IPS-20b (cell line): ENCODE data around the gene C5orf52.
A peak's percentile ranks its signal among the peaks of the same experiment; 100 is the strongest.
"Not testable (repeated sequence)": the region's sequence is repeated elsewhere in the genome, so short reads cannot be mapped to it uniquely, and the experiment has no call there.

Experiments used
- H3K27ac ChIP-seq: one replicate; pipeline ENCODE4 v1.5.1; 2013; ENCODE audit warnings: low read length
- H3K27me3 ChIP-seq: 2 replicates; pipeline ENCODE4 v1.6.1; 2013; ENCODE audit warnings: mild to moderate bottlenecking, low read length, inconsistent platforms; ENCODE audit not compliant: insufficient read depth
- H3K36me3 ChIP-seq: 2 replicates; pipeline ENCODE4 v1.6.1; 2013; ENCODE audit warnings: low read depth, mild to moderate bottlenecking, inconsistent platforms, low read length, moderate library complexity; ENCODE audit not compliant: insufficient read depth
- H3K4me1 ChIP-seq: 2 replicates; pipeline ENCODE4 v1.6.1; 2013; ENCODE audit warnings: mild to moderate bottlenecking, control low read depth, inconsistent platforms, low read length, moderate library complexity; ENCODE audit not compliant: insufficient read depth
- H3K4me3 ChIP-seq: 2 replicates; pipeline ENCODE4 v1.5.1; 2013; ENCODE audit warnings: mild to moderate bottlenecking, low read length, inconsistent platforms
- H3K9ac ChIP-seq: 2 replicates; pipeline ENCODE4 v1.6.1; 2013; ENCODE audit warnings: low read depth, mild to moderate bottlenecking, inconsistent platforms, low read length, moderate library complexity
- H3K9me3 ChIP-seq: 2 replicates; pipeline ENCODE4 v1.6.1; 2013; ENCODE audit warnings: mild to moderate bottlenecking, low read depth, low read length, inconsistent platforms; ENCODE audit not compliant: insufficient read depth

C5orf52 gene

DNA sequence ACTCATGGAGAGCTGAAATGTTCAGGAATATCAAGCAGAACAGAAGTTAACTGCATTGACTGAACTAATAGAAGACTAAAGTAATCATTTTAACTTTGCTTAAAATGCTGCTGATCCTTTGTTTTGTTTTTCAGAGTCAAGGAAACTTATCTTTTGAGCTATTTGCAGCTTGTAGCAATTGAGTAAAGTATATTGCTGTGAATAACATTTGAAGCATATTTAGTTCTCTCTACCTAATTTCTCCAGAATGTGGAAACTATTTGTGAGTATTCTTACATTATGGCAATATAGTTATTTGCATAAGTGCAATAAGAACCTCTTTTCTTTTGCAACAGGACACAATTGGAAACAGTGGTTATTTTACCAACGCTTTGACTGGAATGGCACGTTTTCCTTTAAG lies 13.8 kb upstream of the C5orf52 start:
- Histone ChIP-seq H3K4me3 (no peak overlapping the region), H3K27me3 (no peaks in the 10 kb centered on the region; the same call in 1 of the 2 replicates), H3K9me3 (peaks cover 56% of the 10 kb centered on the region), H3K27ac (no peak overlapping the region), H3K9ac (no peak overlapping the region), H3K4me1 (no peaks in the 10 kb centered on the region), H3K36me3 (no peaks in the 10 kb centered on the region)

DNA sequence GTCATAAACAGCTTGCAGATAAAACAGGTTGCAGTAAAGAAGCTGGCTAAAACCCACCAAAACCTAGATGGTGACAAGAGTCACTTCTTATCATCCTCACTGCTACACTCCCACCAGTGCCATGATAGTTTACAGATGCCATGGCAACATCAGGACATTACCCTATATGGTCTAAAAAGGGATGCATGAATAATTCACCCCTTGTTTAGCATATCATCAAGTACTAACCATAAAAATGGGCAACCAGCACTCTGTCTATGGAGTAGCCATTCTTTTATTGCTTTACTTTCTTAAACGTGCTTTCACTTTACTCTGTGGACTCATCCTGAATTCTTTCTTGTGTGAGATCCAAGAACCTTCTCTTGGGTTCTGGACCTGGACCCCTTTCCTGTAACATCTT lies 12.4 kb upstream of the C5orf52 start:
- Histone ChIP-seq H3K27ac (no peak overlapping the region), H3K4me3 (no peak overlapping the region), H3K4me1 (no peaks in the 10 kb centered on the region), H3K9ac (no peak overlapping the region), H3K36me3 (no peaks in the 10 kb centered on the region), H3K27me3 (no peaks in the 10 kb centered on the region), H3K9me3 (peaks cover 56% of the 10 kb centered on the region)

DNA sequence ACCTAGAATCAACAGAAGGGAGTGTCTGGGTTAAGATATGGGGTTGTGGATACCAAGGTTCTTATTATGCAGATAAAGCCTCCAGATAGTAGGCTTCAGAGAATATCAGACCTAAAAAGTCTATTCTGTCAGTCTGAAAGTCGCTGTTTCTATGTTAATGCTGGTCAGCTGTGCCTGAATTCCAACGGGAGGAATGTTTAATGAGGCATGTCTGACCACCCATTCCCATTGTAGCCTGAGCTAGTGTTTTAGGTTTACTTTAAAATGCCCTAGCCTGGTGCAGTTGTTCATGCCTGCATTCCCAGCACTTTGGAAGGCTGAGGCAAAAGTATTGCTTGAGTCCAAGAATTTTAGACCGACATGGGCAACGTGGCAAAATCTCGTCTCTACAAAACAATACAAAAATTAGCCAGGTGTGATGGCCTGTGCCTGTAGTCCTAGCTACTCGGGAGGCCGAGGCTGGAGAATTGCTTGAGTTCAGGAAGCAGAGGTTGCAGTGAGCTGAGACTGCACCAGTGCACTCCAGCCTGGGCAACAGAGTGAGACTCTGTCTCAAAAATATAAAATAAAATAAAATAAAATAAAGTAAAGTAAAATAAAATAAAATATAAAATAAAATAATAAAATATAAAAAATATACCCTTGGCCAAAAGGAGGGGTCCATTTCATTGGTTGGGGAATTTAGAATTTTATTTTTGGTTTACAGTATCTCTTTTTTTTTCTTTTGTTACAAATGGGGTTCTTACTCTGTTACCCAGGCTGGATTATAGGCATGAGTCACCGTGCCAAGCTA lies 11.3 kb upstream of the C5orf52 start:
- Histone ChIP-seq H3K27me3 (no peaks in the 10 kb centered on the region), H3K4me3 (no peak overlapping the region), H3K27ac (no peak overlapping the region), H3K9me3 (peaks cover 49% of the 10 kb centered on the region), H3K36me3 (no peaks in the 10 kb centered on the region), H3K9ac (no peak overlapping the region), H3K4me1 (no peaks in the 10 kb centered on the region)

DNA sequence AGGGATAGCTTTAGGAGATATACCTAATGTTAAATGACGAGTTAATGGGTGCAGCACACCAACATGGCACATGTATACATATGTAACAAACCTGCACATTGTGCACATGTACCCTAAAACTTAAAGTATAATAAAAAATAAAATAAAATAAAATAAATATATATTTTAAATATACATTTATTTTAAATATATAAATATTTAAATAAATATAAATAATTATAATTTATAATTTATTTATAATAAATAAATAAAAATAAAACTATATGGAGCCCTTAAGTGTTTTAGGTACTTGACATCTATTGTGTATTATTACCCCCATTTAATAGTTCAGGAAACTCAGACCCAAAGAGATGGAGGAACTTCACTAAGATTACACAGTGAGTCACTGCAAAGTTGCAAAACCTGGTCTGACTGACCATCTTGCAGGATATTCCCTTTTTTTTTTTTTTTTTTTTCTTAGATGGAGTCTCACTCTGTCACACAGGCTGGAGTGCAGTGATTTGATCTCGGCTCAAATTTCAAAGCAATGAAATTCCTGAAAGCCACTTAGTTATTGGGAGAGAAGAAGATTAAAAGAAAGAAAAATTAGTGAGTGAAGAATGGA lies 5.8 kb upstream of the C5orf52 start:
- Histone ChIP-seq H3K4me1 (no peaks in the 10 kb centered on the region), H3K27ac (no peak overlapping the region), H3K9ac (no peak overlapping the region), H3K9me3 (peaks cover 8% of the 10 kb centered on the region; the same call in 1 of the 2 replicates), H3K27me3 (peaks cover 10% of the 10 kb centered on the region), H3K36me3 (no peaks in the 10 kb centered on the region), H3K4me3 (no peak overlapping the region)

DNA sequence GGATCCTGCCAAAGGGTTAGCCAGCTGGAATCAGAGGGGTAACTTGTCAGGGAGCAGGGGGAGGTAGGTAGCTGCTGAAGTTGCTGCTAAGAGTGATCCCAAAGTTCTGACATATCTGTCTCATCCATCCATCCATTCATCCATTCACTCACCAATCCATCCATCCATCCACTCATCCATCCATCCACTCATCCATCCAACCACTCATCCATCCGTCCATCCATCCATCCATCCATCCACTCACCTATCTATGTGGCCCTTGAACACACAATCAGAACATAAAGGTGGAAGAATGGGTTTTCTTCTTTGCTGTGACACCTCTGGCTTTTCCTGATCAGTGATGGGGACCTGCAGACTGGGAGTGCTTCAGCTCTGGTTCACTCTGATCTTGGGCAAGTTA lies 3.0 kb upstream of the C5orf52 start:
- Histone ChIP-seq H3K9me3 (no peaks in the 10 kb centered on the region), H3K36me3 (no peaks in the 10 kb centered on the region), H3K4me1 (no peaks in the 10 kb centered on the region), H3K27ac (no peak overlapping the region), H3K27me3 (peaks cover 36% of the 10 kb centered on the region), H3K9ac (no peak overlapping the region), H3K4me3 (no peak overlapping the region)

DNA sequence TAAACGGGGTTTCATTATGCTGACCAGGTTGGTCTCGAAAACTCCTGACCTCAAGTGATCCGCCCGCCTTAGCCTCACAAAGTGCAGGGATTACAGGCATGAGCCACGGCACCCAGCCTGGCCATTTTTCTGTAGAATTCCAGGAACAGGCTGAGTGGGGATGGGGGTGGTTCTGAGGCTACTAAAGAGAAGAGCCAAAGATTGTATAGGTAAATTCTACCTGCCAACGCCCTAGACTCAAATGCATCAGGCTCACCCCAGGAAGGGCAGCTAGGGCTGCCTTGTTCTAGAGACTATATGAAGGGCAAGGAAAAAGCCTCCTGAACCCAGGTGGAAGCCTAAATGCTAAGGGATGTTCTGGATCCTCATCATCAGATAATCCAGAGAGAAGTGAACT lies 1.6 kb upstream of the C5orf52 start:
- Histone ChIP-seq H3K9me3 (no peaks in the 10 kb centered on the region), H3K4me3 (no peak overlapping the region), H3K27ac (no peak overlapping the region), H3K9ac (no peak overlapping the region), H3K4me1 (no peaks in the 10 kb centered on the region), H3K27me3 (peaks cover 36% of the 10 kb centered on the region), H3K36me3 (no peaks in the 10 kb centered on the region)

DNA sequence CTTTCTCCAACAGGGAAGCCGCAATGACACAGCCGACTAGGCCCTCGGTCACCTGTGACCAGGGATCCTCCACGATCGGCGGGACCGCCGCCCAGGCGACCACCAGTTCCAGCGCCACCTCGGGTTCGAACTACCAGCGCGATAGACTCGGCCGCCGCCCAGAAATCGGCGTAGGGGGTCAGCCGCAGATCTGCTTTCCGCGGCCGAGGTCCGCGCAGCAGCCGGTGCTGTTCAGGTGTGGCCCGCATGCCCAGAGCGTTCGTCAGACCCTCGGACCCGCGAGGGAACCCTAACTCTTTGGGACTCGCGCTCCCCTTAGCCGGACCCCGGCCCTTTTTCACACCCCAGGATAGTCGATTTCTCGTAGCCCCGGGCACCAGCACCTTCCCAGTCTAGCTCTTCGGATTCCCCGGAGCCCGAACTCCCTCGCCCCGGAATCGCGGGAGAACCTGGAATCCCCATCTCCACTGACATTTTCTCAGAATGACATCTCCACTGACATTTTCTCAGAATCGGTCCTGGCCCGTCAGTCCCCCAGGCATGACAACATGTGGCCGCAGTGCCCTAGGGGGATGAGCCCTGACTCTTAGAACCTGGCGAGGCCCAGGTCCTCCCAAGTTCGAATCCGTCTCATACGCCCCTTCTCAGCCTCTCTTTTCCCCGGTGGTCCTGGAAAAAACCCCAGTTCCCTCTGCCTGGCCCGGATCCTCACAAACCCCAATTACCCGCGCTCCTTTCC lies 428 bp downstream of the C5orf52 start:
- H3K9me3 ChIP-seq: no peaks in the 10 kb centered on the region
- H3K27ac ChIP-seq: no peak overlapping the region
- no peaks in the 10 kb centered on the region for H3K36me3 ChIP-seq
- H3K27me3 ChIP-seq: peaks cover 36% of the 10 kb centered on the region
- H3K4me1 ChIP-seq: no peaks in the 10 kb centered on the region
- H3K4me3 ChIP-seq: peak overlapping the region; percentile 78
- no peak overlapping the region for H3K9ac ChIP-seq

DNA sequence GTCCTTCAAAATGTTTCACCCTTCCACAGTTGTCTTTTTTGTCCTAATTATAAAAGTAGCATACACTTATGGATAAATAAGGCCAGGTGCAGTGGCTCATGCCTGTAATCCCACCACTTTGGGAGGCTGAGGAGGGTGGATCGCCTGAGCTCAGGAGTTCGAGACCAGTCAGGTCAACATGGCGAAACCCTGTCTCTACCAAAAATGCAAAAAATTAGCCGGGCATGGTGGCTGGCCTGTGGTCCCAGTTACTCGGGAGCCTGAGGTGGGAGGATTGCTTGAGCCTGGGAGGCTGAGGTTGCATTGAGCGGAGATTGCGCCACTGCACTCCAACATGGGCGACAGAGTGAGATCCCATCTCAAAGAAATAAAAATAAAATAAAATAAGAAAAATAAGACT lies 1.6 kb downstream of the C5orf52 start:
- Histone ChIP-seq H3K4me1 (no peaks in the 10 kb centered on the region), H3K36me3 (no peaks in the 10 kb centered on the region), H3K9me3 (no peaks in the 10 kb centered on the region), H3K9ac (no peak overlapping the region), H3K27ac (no peak overlapping the region), H3K4me3 (no peak overlapping the region), H3K27me3 (peaks cover 36% of the 10 kb centered on the region)

DNA sequence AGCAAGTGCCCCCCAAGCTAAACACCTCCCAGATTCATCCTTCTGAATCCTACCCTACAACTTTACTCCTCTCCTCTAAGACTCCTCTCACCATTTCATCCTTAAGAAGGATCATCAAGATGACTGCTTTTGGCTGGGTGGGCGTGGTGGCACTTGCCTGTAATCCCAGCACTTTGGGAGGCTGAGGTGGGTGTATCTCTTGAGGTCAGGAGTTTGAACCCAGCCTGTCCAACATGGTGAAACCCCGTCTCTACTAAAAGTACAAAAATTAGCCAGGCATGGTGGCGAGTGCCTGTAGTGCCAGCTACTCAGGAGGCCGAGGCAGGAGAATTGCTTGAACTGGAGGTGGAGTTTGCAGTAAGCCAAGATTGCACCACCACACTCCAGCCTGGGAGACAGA lies 3.0 kb downstream of the C5orf52 start:
- H3K27ac ChIP-seq, H3K9ac ChIP-seq, H3K9me3 ChIP-seq, H3K36me3 ChIP-seq, H3K4me3 ChIP-seq, H3K4me1 ChIP-seq: not testable (repeated sequence)
- H3K27me3 ChIP-seq: peaks cover 36% of the 10 kb centered on the region

DNA sequence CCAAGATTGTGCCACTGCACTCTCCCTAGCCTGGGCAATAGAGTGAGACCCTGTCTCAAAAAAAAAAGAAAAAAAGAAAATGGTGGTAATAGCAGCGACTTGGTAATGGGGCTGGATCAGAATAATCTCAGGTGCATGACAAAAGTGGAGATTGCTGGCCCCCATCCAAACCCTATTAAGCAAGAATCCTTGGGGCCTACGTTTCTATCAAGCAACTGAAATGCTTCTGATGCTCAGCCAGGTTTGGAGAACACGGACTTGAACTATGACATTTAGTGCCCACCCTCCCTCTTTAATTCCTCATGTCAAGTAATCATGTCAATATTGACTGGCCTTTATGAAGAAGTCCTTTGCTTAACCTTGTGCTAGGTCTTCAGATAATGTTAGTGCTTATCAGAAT lies 6.6 kb downstream of the C5orf52 start:
- H3K36me3 ChIP-seq: no peaks in the 10 kb centered on the region

DNA sequence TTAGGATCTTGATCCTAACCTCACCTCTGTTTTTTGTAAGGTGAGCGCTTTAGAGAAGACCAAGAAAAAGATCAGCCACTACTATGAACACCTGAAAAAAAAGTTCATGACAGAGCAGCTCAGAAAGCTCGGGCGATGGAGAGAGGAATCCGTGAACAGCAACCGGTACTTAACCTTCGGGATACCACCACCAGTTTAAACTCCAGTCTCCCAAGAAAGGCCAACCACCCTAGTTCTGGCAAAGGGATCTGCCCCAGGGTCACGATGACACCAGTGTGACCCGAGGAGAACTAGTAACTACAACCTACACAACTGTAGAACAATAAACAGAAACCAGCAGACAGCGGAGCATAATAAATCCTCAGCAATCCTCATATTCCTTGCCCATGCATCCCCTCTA lies 8.5 kb downstream of the C5orf52 start:
- H3K4me1 ChIP-seq: no peaks in the 10 kb centered on the region
- H3K9me3 ChIP-seq: no peaks in the 10 kb centered on the region
- H3K36me3 ChIP-seq: no peaks in the 10 kb centered on the region
- no peak overlapping the region for H3K27ac ChIP-seq
- H3K9ac ChIP-seq: no peak overlapping the region
- H3K27me3 ChIP-seq: no peaks in the 10 kb centered on the region
- no peak overlapping the region for H3K4me3 ChIP-seq

More for the DNA sequence above, 6.6 kb downstream of the C5orf52 start:
- Histone ChIP-seq H3K4me3 (no peak overlapping the region), H3K27ac (no peak overlapping the region), H3K27me3 (peaks cover 2% of the 10 kb centered on the region), H3K9me3 (no peaks in the 10 kb centered on the region), H3K4me1 (no peaks in the 10 kb centered on the region), H3K9ac (no peak overlapping the region)

DNA sequence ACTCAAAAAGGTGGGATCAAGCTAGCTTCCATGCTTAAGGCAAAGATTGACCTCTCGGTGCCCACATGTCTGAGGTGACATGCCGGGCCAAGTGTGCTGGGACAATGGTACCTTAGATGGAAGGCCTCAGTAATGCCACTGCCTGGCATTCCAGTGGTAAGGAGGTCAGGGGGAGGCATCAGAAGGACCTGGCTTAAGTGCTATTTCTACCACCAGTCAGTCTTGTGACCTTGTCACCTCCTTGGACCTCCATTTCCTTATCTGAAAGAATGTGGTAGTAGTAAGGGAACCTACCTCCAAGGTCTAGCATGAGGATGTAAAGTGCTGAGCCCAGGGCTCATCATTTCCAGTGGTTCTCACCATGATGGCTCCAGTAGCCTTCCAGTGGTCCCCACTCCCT lies 8.9 kb downstream of the C5orf52 start:
- no peaks in the 10 kb centered on the region for H3K36me3 ChIP-seq
- H3K9me3 ChIP-seq: no peaks in the 10 kb centered on the region
- no peak overlapping the region for H3K9ac ChIP-seq
- no peaks in the 10 kb centered on the region for H3K27me3 ChIP-seq
- no peak overlapping the region for H3K4me3 ChIP-seq
- H3K4me1 ChIP-seq: no peaks in the 10 kb centered on the region
- H3K27ac ChIP-seq: no peak overlapping the region
